Activated CD8-positive, alpha-beta memory T cell treated with anti-CD3 and anti-CD28 coated beads, Interleukin-2, amount 10 ng/mL, durations not matched to agents 7 days and 5 days (primary cell): ENCODE data around the gene CYB5RL. TPM values are rescaled to one million over a fixed set of nuclear protein-coding genes. Genes with fewer than 3 reads are reported as not detected.

Experiments
- ATAC-seq: fragments of 150-1000 bp; cut with Tn5 transposase; one replicate; pipeline ENCODE4 v1.10.0; 2021; ENCODE audit warnings: moderate library complexity
- CTCF ChIA-PET: fragments of 350-600 bp; sonication (Branson Sonifier 250); formaldehyde crosslinking; loops from one replicate; lab custom pipeline; 2021; ENCODE audit warnings: antibody characterized with exemption; lab: Charles Lee
- DNase-seq: peaks from one replicate; pipeline ENCODE4 v3.0.0-alpha.2; 2020
- H3K27ac Mint-ChIP-seq: one replicate; pipeline ENCODE4 v1.8.0; 2021; ENCODE audit warnings: mild to moderate bottlenecking, mixed read lengths
- H3K27me3 Mint-ChIP-seq: one replicate; pipeline ENCODE4 v1.8.0; 2021; ENCODE audit warnings: mixed read lengths
- H3K36me3 Mint-ChIP-seq: one replicate; pipeline ENCODE4 v1.8.0; 2021; ENCODE audit warnings: mild to moderate bottlenecking, mixed read lengths
- H3K4me1 Mint-ChIP-seq: one replicate; pipeline ENCODE4 v1.8.0; 2021; ENCODE audit warnings: mixed read lengths
- H3K4me3 Mint-ChIP-seq: one replicate; pipeline ENCODE4 v1.8.0; 2021; ENCODE audit warnings: mild to moderate bottlenecking, moderate library complexity, mixed read lengths
- H3K9me3 Mint-ChIP-seq: one replicate; pipeline ENCODE4 v1.8.0; 2022; ENCODE audit warnings: low read depth, mixed read lengths
- total RNA-seq, 2 experiments: library from RNA; stranded (reverse); gene quantifications; one replicate each; pipeline ENCODE4 v1.2.3, GENCODE V29; 2021

Gene CYB5RL
- total RNA-seq, 2 experiments from 2014 or later = 14.5 to 17.0 TPM

GRCh38 chr1:54193453-54193852, 6.4 kb downstream of the CYB5RL start:
- DNase-seq (no peak), ATAC-seq (no peak)
- Mint-ChIP-seq H3K27me3 (no peaks in the 10 kb centered on the region), H3K36me3 (peaks cover 11% of the 10 kb centered on the region), H3K9me3 (no peaks in the 10 kb centered on the region), H3K4me1 (no peaks in the 10 kb centered on the region), H3K4me3 (no peak overlapping the region), H3K27ac (no peak overlapping the region)
- CTCF ChIA-PET = no interaction called here

GRCh38 chr1:54191525-54191924, 8.3 kb downstream of the CYB5RL start:
- CTCF ChIA-PET = interaction anchor here (2.1 kb wide), 1 partner anchor 10 kb away, joined by 10 read pairs; no protein-coding TSS in a partner anchor
- Mint-ChIP-seq H3K9me3 (no peaks in the 10 kb centered on the region), H3K27me3 (no peaks in the 10 kb centered on the region), H3K27ac (no peak overlapping the region), H3K4me1 (no peaks in the 10 kb centered on the region), H3K36me3 (peaks cover 19% of the 10 kb centered on the region), H3K4me3 (no peak overlapping the region)
- no peak for DNase-seq
- no peak for ATAC-seq

- no peak overlapping the region for H3K27ac Mint-ChIP-seq
- no peak overlapping the region for H3K4me3 Mint-ChIP-seq
- peaks cover 23% of the 10 kb centered on the region for H3K36me3 Mint-ChIP-seq
- DNase-seq (no peak), ATAC-seq (no peak)
- H3K9me3 Mint-ChIP-seq = no peaks in the 10 kb centered on the region
- H3K27me3 Mint-ChIP-seq = no peaks in the 10 kb centered on the region
- H3K4me1 Mint-ChIP-seq = no peaks in the 10 kb centered on the region
- CTCF ChIA-PET = interaction anchor here (2.1 kb wide), 1 partner anchor 9 kb away, joined by 10 read pairs; no protein-coding TSS in a partner anchor
These were observed 9.3 kb downstream of the CYB5RL start for GRCh38 chr1:54190526-54190925.

GRCh38 chr1:54188291-54188690, 11.5 kb downstream of the CYB5RL start:
- DNase-seq (no peak), ATAC-seq (no peak)
- Mint-ChIP-seq H3K9me3 (no peaks in the 10 kb centered on the region), H3K4me1 (no peaks in the 10 kb centered on the region), H3K36me3 (peaks cover 29% of the 10 kb centered on the region), H3K27me3 (no peaks in the 10 kb centered on the region), H3K4me3 (no peak overlapping the region), H3K27ac (no peak overlapping the region)
- CTCF ChIA-PET = no interaction called here

GRCh38 chr1:54186056-54186455, 13.8 kb downstream of the CYB5RL start:
- no peaks in the 10 kb centered on the region for H3K9me3 Mint-ChIP-seq
- no peaks in the 10 kb centered on the region for H3K27me3 Mint-ChIP-seq
- ATAC-seq (no peak), DNase-seq (no peak)
- no peak overlapping the region for H3K27ac Mint-ChIP-seq
- H3K4me3 Mint-ChIP-seq = no peak overlapping the region
- H3K4me1 Mint-ChIP-seq = no peaks in the 10 kb centered on the region
- peaks cover 25% of the 10 kb centered on the region for H3K36me3 Mint-ChIP-seq
- CTCF ChIA-PET = interaction anchor here (1.2 kb wide), 1 partner anchor 303 kb away, joined by 3 read pairs; no protein-coding TSS in a partner anchor

- DNase-seq (no peak), ATAC-seq (no peak)
- no peaks in the 10 kb centered on the region for H3K4me1 Mint-ChIP-seq
- no peak overlapping the region for H3K27ac Mint-ChIP-seq
- no peaks in the 10 kb centered on the region for H3K27me3 Mint-ChIP-seq
- CTCF ChIA-PET = interaction anchor here (1.0 to 3.3 kb wide), 10 partner anchors 10 to 392 kb away, joined by 3 to 27 read pairs (median 4); partner anchors contain the start of genes CYB5RL and MRPL37
- no peaks in the 10 kb centered on the region for H3K9me3 Mint-ChIP-seq
- no peak overlapping the region for H3K4me3 Mint-ChIP-seq
- peaks cover 14% of the 10 kb centered on the region for H3K36me3 Mint-ChIP-seq
These were observed 19.0 kb downstream of the CYB5RL start for GRCh38 chr1:54180701-54181360.

- H3K4me3 Mint-ChIP-seq = no peak overlapping the region
These were observed 21.3 kb downstream of the CYB5RL start for GRCh38 chr1:54178296-54179070.

GRCh38 chr1:54177726-54178125, 22.1 kb downstream of the CYB5RL start:
- CTCF ChIA-PET = no interaction called here
- no peak for DNase-seq
- no peaks in the 10 kb centered on the region for H3K9me3 Mint-ChIP-seq
- H3K27ac Mint-ChIP-seq = no peak overlapping the region
- ATAC-seq = no peak
- no peak overlapping the region for H3K4me3 Mint-ChIP-seq
- peaks cover 2% of the 10 kb centered on the region for H3K36me3 Mint-ChIP-seq
- peaks cover 12% of the 10 kb centered on the region for H3K4me1 Mint-ChIP-seq
- no peaks in the 10 kb centered on the region for H3K27me3 Mint-ChIP-seq

More at GRCh38 chr1:54178296-54179070, 21.3 kb downstream of the CYB5RL start:
- H3K9me3 Mint-ChIP-seq = no peaks in the 10 kb centered on the region
- no peak for ATAC-seq
- DNase-seq = no peak
- peaks cover 8% of the 10 kb centered on the region for H3K4me1 Mint-ChIP-seq
- peaks cover 5% of the 10 kb centered on the region for H3K36me3 Mint-ChIP-seq
- H3K27me3 Mint-ChIP-seq = no peaks in the 10 kb centered on the region
- CTCF ChIA-PET = no interaction called here
- H3K27ac Mint-ChIP-seq = no peak overlapping the region

GRCh38 chr1:54176621-54177327, 23.1 kb downstream of the CYB5RL start:
- ATAC-seq (no peak), DNase-seq (no peak)
- H3K36me3 Mint-ChIP-seq = peaks cover 1% of the 10 kb centered on the region
- no peak overlapping the region for H3K27ac Mint-ChIP-seq
- CTCF ChIA-PET = no interaction called here
- H3K4me3 Mint-ChIP-seq = no peak overlapping the region
- no peaks in the 10 kb centered on the region for H3K9me3 Mint-ChIP-seq
- no peaks in the 10 kb centered on the region for H3K27me3 Mint-ChIP-seq
- peaks cover 12% of the 10 kb centered on the region for H3K4me1 Mint-ChIP-seq

GRCh38 chr1:54174106-54174505, 25.7 kb downstream of the CYB5RL start:
- no peaks in the 10 kb centered on the region for H3K27me3 Mint-ChIP-seq
- H3K4me1 Mint-ChIP-seq = peaks cover 12% of the 10 kb centered on the region
- no peak overlapping the region for H3K27ac Mint-ChIP-seq
- CTCF ChIA-PET = interaction anchor here (1.0 kb wide), 1 partner anchor 9 kb away, joined by 3 read pairs; no protein-coding TSS in a partner anchor
- H3K4me3 Mint-ChIP-seq = no peak overlapping the region
- H3K36me3 Mint-ChIP-seq = no peaks in the 10 kb centered on the region
- DNase-seq (no peak), ATAC-seq (no peak)
- no peaks in the 10 kb centered on the region for H3K9me3 Mint-ChIP-seq

GRCh38 chr1:54173681-54174080, 26.1 kb downstream of the CYB5RL start:
- no peak for ATAC-seq
- H3K27ac Mint-ChIP-seq = no peak overlapping the region
- no peaks in the 10 kb centered on the region for H3K9me3 Mint-ChIP-seq
- H3K36me3 Mint-ChIP-seq = no peaks in the 10 kb centered on the region
- H3K4me1 Mint-ChIP-seq = peaks cover 12% of the 10 kb centered on the region
- no peaks in the 10 kb centered on the region for H3K27me3 Mint-ChIP-seq
- CTCF ChIA-PET = no interaction called here
- H3K4me3 Mint-ChIP-seq = no peak overlapping the region
- DNase-seq = no peak

- Mint-ChIP-seq H3K27ac (no peak overlapping the region), H3K36me3 (no peaks in the 10 kb centered on the region), H3K4me1 (peaks cover 12% of the 10 kb centered on the region), H3K27me3 (no peaks in the 10 kb centered on the region), H3K4me3 (no peak overlapping the region), H3K9me3 (no peaks in the 10 kb centered on the region)
- DNase-seq (no peak), ATAC-seq (no peak)
- CTCF ChIA-PET = no interaction called here
These were observed 26.9 kb downstream of the CYB5RL start for GRCh38 chr1:54172614-54173599.
